HG03457 (cell line): ENCODE results near the gene CCDC88C.

ENCODE experiments used
- ATAC-seq: cut with Tn5 transposase; IDR thresholded peaks from one replicate; pipeline ENCODE4 v1.9.1; 2021; ENCODE audit warnings: moderate number of reproducible peaks; ENCODE audit not compliant: unreplicated experiment

Gene CCDC88C

GRCh38 chr14:91295851-91296796 lies 121.5 kb downstream of the CCDC88C start:
- ATAC-seq, result no peak

GRCh38 chr14:91295276-91295845 lies 122.3 kb downstream of the CCDC88C start:
- no peak for ATAC-seq

GRCh38 chr14:91294153-91294552 lies 123.5 kb downstream of the CCDC88C start:
- ATAC-seq, result no peak

- no peak for ATAC-seq
Measured at GRCh38 chr14:91293281-91293680, 124.3 kb downstream of the CCDC88C start.

GRCh38 chr14:91292491-91292890 lies 125.1 kb downstream of the CCDC88C start:
- no peak for ATAC-seq

- ATAC-seq, result no peak
Measured at GRCh38 chr14:91291786-91292405, 125.7 kb downstream of the CCDC88C start.

- ATAC-seq, result no peak
Measured at GRCh38 chr14:91290986-91291385, 126.6 kb downstream of the CCDC88C start.

GRCh38 chr14:91289464-91289863 lies 128.2 kb downstream of the CCDC88C start:
- ATAC-seq, result no peak

GRCh38 chr14:91288876-91289275 lies 128.7 kb downstream of the CCDC88C start:
- no peak for ATAC-seq

GRCh38 chr14:91286530-91286937 lies 131.1 kb downstream of the CCDC88C start:
- ATAC-seq, result no peak

GRCh38 chr14:91284791-91285548 lies 132.7 kb downstream of the CCDC88C start:
- no peak for ATAC-seq

GRCh38 chr14:91284146-91284790 lies 133.4 kb downstream of the CCDC88C start:
- ATAC-seq, result no peak

GRCh38 chr14:91283666-91284065 lies 134.0 kb downstream of the CCDC88C start:
- ATAC-seq, result no peak

- ATAC-seq, result no peak
Measured at GRCh38 chr14:91282954-91283645, 134.5 kb downstream of the CCDC88C start.

GRCh38 chr14:91281346-91281745 lies 136.3 kb downstream of the CCDC88C start:
- no peak for ATAC-seq

GRCh38 chr14:91280129-91280528 lies 137.5 kb downstream of the CCDC88C start:
- no peak for ATAC-seq

GRCh38 chr14:91279354-91279753 lies 138.3 kb downstream of the CCDC88C start:
- no peak for ATAC-seq

- no peak for ATAC-seq
Measured at GRCh38 chr14:91278383-91278715, 139.3 kb downstream of the CCDC88C start.

- no peak for ATAC-seq
Measured at GRCh38 chr14:91277546-91278382, 139.9 kb downstream of the CCDC88C start.
